GM19395 (cell line): ENCODE measurements around the gene KIF25.

ENCODE experiments used
- ATAC-seq: cut with Tn5 transposase; IDR thresholded peaks from one replicate; pipeline ENCODE4 v1.9.1; 2021; ENCODE audit warnings: mild to moderate bottlenecking, moderate library complexity; ENCODE audit not compliant: unreplicated experiment

KIF25 gene

GRCh38 chr6:168082860-168083513, 85.5 kb downstream of the KIF25 start:
- ATAC-seq = no peak

DNA sequence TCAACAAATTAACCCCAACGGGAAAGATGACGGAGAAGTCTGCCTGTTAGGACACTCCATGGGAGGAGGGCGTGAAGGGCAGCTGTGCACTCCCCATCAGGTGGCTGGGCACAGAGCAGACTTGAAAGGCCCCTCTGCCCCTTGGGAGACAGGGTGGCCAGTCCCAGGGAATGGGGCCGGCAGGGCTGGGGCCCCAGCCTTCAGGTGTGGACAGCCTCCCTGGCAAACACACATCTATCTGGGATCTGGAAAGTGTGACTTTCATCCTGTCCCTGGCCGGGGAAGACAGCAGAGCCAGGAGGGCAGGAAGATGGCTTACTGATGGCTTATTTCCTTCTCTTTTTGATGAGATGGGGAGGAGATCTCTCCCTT, 86.0 kb downstream of the KIF25 start:
- ATAC-seq = no peak

GRCh38 chr6:168084465-168085160, 87.1 kb downstream of the KIF25 start:
- no peak for ATAC-seq

- no peak for ATAC-seq
These were observed 88.6 kb downstream of the KIF25 start for GRCh38 chr6:168086066-168086465.

GRCh38 chr6:168086616-168087015, 89.1 kb downstream of the KIF25 start:
- ATAC-seq = no peak

- no peak for ATAC-seq
These were observed 90.1 kb downstream of the KIF25 start for GRCh38 chr6:168087436-168088160.

- no peak for ATAC-seq
These were observed 90.9 kb downstream of the KIF25 start for GRCh38 chr6:168088161-168089053.

GRCh38 chr6:168089186-168090063, 92.0 kb downstream of the KIF25 start:
- ATAC-seq = no peak

GRCh38 chr6:168090064-168090690, 92.7 kb downstream of the KIF25 start:
- no peak for ATAC-seq

- ATAC-seq = no peak
These were observed 93.2 kb downstream of the KIF25 start for GRCh38 chr6:168090706-168091105.

GRCh38 chr6:168091381-168092264, 94.2 kb downstream of the KIF25 start:
- ATAC-seq = no peak

DNA sequence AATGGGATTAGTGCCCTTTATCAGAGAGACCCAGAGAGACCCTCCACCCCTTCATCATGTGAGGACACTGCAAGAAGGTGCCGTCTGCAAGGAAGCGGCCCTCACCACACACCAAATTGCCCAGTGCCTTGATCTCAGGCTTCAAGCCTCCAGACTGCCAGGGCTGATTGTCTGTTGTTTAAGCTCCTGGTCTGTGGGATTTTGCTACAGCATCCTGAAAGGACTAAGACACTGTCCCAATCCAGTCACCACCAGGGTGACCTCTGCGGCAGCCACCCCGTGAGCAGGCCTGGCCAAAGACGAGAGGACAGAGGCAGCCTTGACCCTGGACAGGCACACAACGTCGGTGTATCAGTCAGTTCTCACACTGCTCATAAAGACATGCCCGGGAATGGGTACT, 95.1 kb downstream of the KIF25 start:
- ATAC-seq = no peak

- ATAC-seq = no peak
These were observed 95.6 kb downstream of the KIF25 start for GRCh38 chr6:168093071-168093505.

DNA sequence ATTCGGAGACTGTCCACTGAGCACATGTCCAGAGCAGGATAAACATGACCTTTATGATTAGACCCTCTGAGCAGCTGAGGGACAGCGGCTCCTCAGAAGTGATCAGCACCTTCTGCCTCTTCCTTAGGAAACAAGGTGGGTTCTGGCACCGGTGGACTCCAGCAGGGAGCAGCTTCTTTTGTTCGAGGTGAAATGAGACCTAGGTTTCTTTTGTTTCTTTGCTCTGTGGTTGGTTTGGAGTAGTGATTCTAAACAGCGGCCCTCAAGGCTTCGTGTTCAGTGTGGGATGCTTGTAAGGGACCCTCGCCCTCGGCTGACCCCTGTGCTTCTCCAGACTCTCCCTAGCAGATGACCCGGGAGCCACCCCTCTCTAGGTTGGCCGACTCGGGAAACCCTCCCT, 96.2 kb downstream of the KIF25 start:
- ATAC-seq = no peak
